ENCODE measurements around the gene TSPAN17.
"Not testable (repeated sequence)": the region's sequence is repeated elsewhere in the genome, so short reads cannot be mapped to it uniquely, and the experiment has no call there.

TSPAN17 gene

DNA sequence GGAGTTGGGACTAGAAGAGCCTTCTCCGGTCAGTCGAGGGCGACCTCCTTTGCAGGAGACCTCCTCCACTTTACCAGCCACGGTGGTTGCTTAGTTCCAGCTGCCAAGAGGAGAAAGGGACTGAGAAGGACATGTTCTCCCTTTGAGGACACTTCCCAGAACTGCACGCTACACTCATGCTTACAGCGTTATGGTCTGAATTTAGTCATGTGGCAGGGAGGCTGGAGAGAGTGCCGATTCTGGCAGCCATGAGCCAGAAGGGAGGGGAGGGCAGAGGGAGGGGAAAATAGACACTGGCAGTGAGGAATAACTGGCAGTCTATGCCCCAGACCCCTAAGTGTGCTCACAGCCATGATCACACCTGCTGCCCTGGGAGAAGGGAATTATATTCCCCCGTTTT lies 47.8 kb downstream of the TSPAN17 start:
- no peak overlapping the region for H3K18ac ChIP-seq (ENCODE audit: low read length)
- H3K4me2 ChIP-seq (ENCODE audit: low read length): no peak overlapping the region
- no peak overlapping the region for H3K4ac ChIP-seq (ENCODE audit: low read depth, low read length)
- no peak overlapping the region for H3K27ac ChIP-seq (ENCODE audit: low read depth, low read length)
- H3K4me1 ChIP-seq (ENCODE audit: control insufficient read depth in 1 of 2, insufficient read depth in 2 of 2, low read length in 2 of 2): no peaks in the 10 kb centered on the region
- no peak overlapping the region for H2BK5ac ChIP-seq (ENCODE audit: low read depth, low read length, poor library complexity)
- H2AFZ ChIP-seq (ENCODE audit: insufficient read depth, low read length, poor library complexity): no peak overlapping the region
- H3K9me3 ChIP-seq (ENCODE audit: insufficient read depth, low read depth, low read length): peaks cover 6% of the 10 kb centered on the region
- H3K36me3 ChIP-seq (ENCODE audit: control insufficient read depth in 1 of 2, insufficient read depth in 2 of 2, low read length in 2 of 2): no peaks in the 10 kb centered on the region
- H2AK5ac ChIP-seq (ENCODE audit: low read length): no peak overlapping the region
- H3K79me2 ChIP-seq (ENCODE audit: control insufficient read depth, insufficient read depth, low read length, poor library complexity): no peaks in the 10 kb centered on the region
- H4K12ac ChIP-seq (ENCODE audit: low read depth, low read length): no peak overlapping the region
- H2BK12ac ChIP-seq (ENCODE audit: low read length): no peak overlapping the region
- no peak overlapping the region for H2BK120ac ChIP-seq (ENCODE audit: insufficient read depth, low read length, poor library complexity)
- no peaks in the 10 kb centered on the region for H3K79me1 ChIP-seq (ENCODE audit: low read length)
- no peaks in the 10 kb centered on the region for H3K27me3 ChIP-seq (ENCODE audit: insufficient read depth, low read length)
- DNase-seq: no peak
- H3K9ac ChIP-seq (ENCODE audit: low read length): no peak overlapping the region
- no peak overlapping the region for H4K91ac ChIP-seq (ENCODE audit: low read depth, low read length)
- no peak overlapping the region for H4K8ac ChIP-seq (ENCODE audit: low read depth, low read length)
- no peak overlapping the region for H3K14ac ChIP-seq (ENCODE audit: low read length)
- H3K23ac ChIP-seq (ENCODE audit: low read length): no peak overlapping the region
- no CpG with 5 or more reads among the region's 8 CpGs for WGBS (ENCODE audit: extremely low coverage, insufficient coverage, insufficient read length)
- no peak overlapping the region for H3K4me3 ChIP-seq (ENCODE audit: low read depth, low read length)

- H2BK12ac ChIP-seq (ENCODE audit: low read length): no peak overlapping the region
- H3K4me1 ChIP-seq (ENCODE audit: control insufficient read depth in 1 of 2, insufficient read depth in 2 of 2, low read length in 2 of 2): no peaks in the 10 kb centered on the region
- no peak overlapping the region for H3K9ac ChIP-seq (ENCODE audit: low read length)
- no peak overlapping the region for H2BK120ac ChIP-seq (ENCODE audit: insufficient read depth, low read length, poor library complexity)
- no peak overlapping the region for H3K4me2 ChIP-seq (ENCODE audit: low read length)
- H2BK5ac ChIP-seq (ENCODE audit: low read depth, low read length, poor library complexity): no peak overlapping the region
- no peak overlapping the region for H4K91ac ChIP-seq (ENCODE audit: low read depth, low read length)
- H3K4me3 ChIP-seq (ENCODE audit: low read depth, low read length): no peak overlapping the region
- no peak for DNase-seq
- H3K18ac ChIP-seq (ENCODE audit: low read length): no peak overlapping the region
- H3K4ac ChIP-seq (ENCODE audit: low read depth, low read length): no peak overlapping the region
- no peak overlapping the region for H2AK5ac ChIP-seq (ENCODE audit: low read length)
- H3K23ac ChIP-seq (ENCODE audit: low read length): no peak overlapping the region
- H3K36me3 ChIP-seq (ENCODE audit: control insufficient read depth in 1 of 2, insufficient read depth in 2 of 2, low read length in 2 of 2): no peaks in the 10 kb centered on the region
- no peak overlapping the region for H2AFZ ChIP-seq (ENCODE audit: insufficient read depth, low read length, poor library complexity)
- no peaks in the 10 kb centered on the region for H3K79me2 ChIP-seq (ENCODE audit: control insufficient read depth, insufficient read depth, low read length, poor library complexity)
- peaks cover 4% of the 10 kb centered on the region for H3K9me3 ChIP-seq (ENCODE audit: insufficient read depth, low read depth, low read length)
- no peaks in the 10 kb centered on the region for H3K79me1 ChIP-seq (ENCODE audit: low read length)
- no peak overlapping the region for H4K12ac ChIP-seq (ENCODE audit: low read depth, low read length)
- H3K27me3 ChIP-seq (ENCODE audit: insufficient read depth, low read length): no peaks in the 10 kb centered on the region
- H4K8ac ChIP-seq (ENCODE audit: low read depth, low read length): no peak overlapping the region
- WGBS (ENCODE audit: extremely low coverage, insufficient coverage, insufficient read length): no CpG with 5 or more reads among the region's 10 CpGs
- H3K14ac ChIP-seq (ENCODE audit: low read length): no peak overlapping the region
- no peak overlapping the region for H3K27ac ChIP-seq (ENCODE audit: low read depth, low read length)
These were observed 50.1 kb downstream of the TSPAN17 start for GRCh38 chr5:176697267-176697933.

DNA sequence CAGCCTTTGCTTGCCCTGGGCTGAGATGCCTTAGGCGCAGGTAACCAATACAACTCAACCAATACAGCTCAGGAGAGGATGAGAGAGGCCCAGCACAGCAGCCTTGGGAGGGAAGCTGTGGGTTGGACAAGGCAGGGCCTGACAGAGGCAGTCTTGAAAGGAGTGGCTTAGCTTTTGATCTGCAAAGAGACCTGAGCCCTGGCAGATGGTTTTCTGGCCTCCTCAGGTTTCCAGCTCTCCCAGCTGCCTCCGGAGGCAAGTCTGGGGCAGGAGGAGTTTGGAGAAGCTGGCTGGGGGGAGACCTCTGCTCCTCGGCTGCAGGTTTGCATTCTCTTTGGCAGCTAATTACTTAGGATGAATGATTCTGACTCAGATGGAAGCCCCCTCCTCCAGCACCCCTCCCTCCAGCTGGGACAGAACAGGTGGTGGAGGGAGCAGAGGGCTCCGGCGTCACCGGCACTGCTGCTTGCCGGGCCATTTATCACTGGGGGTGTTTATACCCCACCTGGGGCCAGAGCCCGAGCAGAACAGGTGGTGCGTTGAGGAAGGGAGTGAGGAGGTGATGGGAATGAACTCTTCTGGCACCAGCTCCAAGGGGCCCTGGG lies 50.8 kb downstream of the TSPAN17 start:
- no peaks in the 10 kb centered on the region for H3K4me1 ChIP-seq (ENCODE audit: control insufficient read depth in 1 of 2, insufficient read depth in 2 of 2, low read length in 2 of 2)
- H3K9me3 ChIP-seq (ENCODE audit: insufficient read depth, low read depth, low read length): peaks cover 4% of the 10 kb centered on the region
- H3K27me3 ChIP-seq (ENCODE audit: insufficient read depth, low read length): no peaks in the 10 kb centered on the region
- H3K23ac ChIP-seq (ENCODE audit: low read length): no peak overlapping the region
- H3K9ac ChIP-seq (ENCODE audit: low read length): no peak overlapping the region
- DNase-seq: no peak
- H2BK12ac ChIP-seq (ENCODE audit: low read length): no peak overlapping the region
- no peak overlapping the region for H3K4me3 ChIP-seq (ENCODE audit: low read depth, low read length)
- H4K8ac ChIP-seq (ENCODE audit: low read depth, low read length): no peak overlapping the region
- H2AFZ ChIP-seq (ENCODE audit: insufficient read depth, low read length, poor library complexity): no peak overlapping the region
- H2BK120ac ChIP-seq (ENCODE audit: insufficient read depth, low read length, poor library complexity): no peak overlapping the region
- no peaks in the 10 kb centered on the region for H3K36me3 ChIP-seq (ENCODE audit: control insufficient read depth in 1 of 2, insufficient read depth in 2 of 2, low read length in 2 of 2)
- no peak overlapping the region for H3K4ac ChIP-seq (ENCODE audit: low read depth, low read length)
- no peak overlapping the region for H3K14ac ChIP-seq (ENCODE audit: low read length)
- no peaks in the 10 kb centered on the region for H3K79me1 ChIP-seq (ENCODE audit: low read length)
- WGBS (ENCODE audit: extremely low coverage, insufficient coverage, insufficient read length): no CpG with 5 or more reads among the region's 9 CpGs
- no peak overlapping the region for H4K91ac ChIP-seq (ENCODE audit: low read depth, low read length)
- H4K12ac ChIP-seq (ENCODE audit: low read depth, low read length): no peak overlapping the region
- no peak overlapping the region for H2BK5ac ChIP-seq (ENCODE audit: low read depth, low read length, poor library complexity)
- H2AK5ac ChIP-seq (ENCODE audit: low read length): no peak overlapping the region
- no peaks in the 10 kb centered on the region for H3K79me2 ChIP-seq (ENCODE audit: control insufficient read depth, insufficient read depth, low read length, poor library complexity)
- H3K27ac ChIP-seq (ENCODE audit: low read depth, low read length): no peak overlapping the region
- H3K4me2 ChIP-seq (ENCODE audit: low read length): no peak overlapping the region
- no peak overlapping the region for H3K18ac ChIP-seq (ENCODE audit: low read length)

DNA sequence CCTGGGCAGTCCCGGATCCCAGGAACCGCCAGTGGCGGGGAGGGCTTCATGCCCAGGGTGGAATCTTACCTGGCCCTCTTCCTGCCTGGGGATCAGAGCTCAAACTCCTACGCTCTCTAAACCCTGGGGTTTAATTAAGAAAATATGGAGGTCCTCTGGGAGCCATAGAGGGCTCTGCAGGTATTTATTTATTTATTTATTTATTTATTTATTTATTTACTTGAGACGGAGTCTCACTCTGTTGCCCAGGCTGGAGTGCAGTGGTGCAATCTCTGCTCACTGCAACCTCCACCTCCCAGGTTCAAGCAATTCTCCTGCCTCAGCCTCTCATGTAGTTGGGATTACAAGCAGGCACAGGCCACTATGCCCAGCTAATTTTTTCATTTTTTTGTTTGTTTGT lies 52.2 kb downstream of the TSPAN17 start:
- H3K36me3 ChIP-seq (ENCODE audit: control insufficient read depth in 1 of 2, insufficient read depth in 2 of 2, low read length in 2 of 2); H3K14ac ChIP-seq (ENCODE audit: low read length); H3K79me2 ChIP-seq (ENCODE audit: control insufficient read depth, insufficient read depth, low read length, poor library complexity); H4K8ac ChIP-seq (ENCODE audit: low read depth, low read length); H3K9ac ChIP-seq (ENCODE audit: low read length); H4K91ac ChIP-seq (ENCODE audit: low read depth, low read length); H2BK12ac ChIP-seq (ENCODE audit: low read length); H3K9me3 ChIP-seq (ENCODE audit: insufficient read depth, low read depth, low read length); H3K27me3 ChIP-seq (ENCODE audit: insufficient read depth, low read length); H2BK5ac ChIP-seq (ENCODE audit: low read depth, low read length, poor library complexity); H4K12ac ChIP-seq (ENCODE audit: low read depth, low read length); H3K18ac ChIP-seq (ENCODE audit: low read length); H3K79me1 ChIP-seq (ENCODE audit: low read length); H2AFZ ChIP-seq (ENCODE audit: insufficient read depth, low read length, poor library complexity); H3K4me3 ChIP-seq (ENCODE audit: low read depth, low read length); H3K4me1 ChIP-seq (ENCODE audit: control insufficient read depth in 1 of 2, insufficient read depth in 2 of 2, low read length in 2 of 2); H3K4ac ChIP-seq (ENCODE audit: low read depth, low read length); H3K27ac ChIP-seq (ENCODE audit: low read depth, low read length); DNase-seq; H3K23ac ChIP-seq (ENCODE audit: low read length); H2AK5ac ChIP-seq (ENCODE audit: low read length); H3K4me2 ChIP-seq (ENCODE audit: low read length); H2BK120ac ChIP-seq (ENCODE audit: insufficient read depth, low read length, poor library complexity): not testable (repeated sequence)
- no CpG with 5 or more reads among the region's 5 CpGs for WGBS (ENCODE audit: extremely low coverage, insufficient coverage, insufficient read length)

Data from trophoblast cell (in vitro differentiated cells and primary cell).